NCI-H1694 (cell line): ENCODE results near the gene ZDHHC11B.
"Not testable (repeated sequence)": the region's sequence is repeated elsewhere in the genome, so short reads cannot be mapped to it uniquely, and the experiment has no call there.

Experiments used
- DNase-seq: peaks from one replicate; lab custom pipeline; 2025; lab: John Stamatoyannopoulos, UW

Gene ZDHHC11B

DNA sequence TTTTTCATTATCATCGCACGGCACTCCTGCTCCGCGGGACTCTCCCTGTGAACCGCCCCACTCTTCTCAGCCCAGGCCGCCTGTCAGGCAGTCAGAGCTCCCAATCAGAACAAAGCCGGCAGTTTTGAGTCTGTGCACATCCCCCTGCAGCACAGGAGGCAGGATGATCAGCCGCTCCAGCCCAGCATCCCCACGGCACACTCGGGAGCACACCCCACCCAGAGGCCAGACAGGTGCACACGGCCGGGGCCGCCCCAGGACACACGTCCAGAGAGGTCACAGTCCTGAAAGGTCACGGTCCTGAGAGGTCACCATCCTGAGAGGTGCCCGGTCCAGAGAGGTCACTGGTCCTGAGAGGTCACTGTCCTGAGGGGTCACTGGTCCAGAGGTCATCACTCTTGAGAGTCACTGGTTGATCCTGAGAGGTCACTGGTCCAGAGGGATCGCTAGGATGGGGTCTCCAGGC, 99.7 kb downstream of the ZDHHC11B start:
- no peak for DNase-seq

DNA sequence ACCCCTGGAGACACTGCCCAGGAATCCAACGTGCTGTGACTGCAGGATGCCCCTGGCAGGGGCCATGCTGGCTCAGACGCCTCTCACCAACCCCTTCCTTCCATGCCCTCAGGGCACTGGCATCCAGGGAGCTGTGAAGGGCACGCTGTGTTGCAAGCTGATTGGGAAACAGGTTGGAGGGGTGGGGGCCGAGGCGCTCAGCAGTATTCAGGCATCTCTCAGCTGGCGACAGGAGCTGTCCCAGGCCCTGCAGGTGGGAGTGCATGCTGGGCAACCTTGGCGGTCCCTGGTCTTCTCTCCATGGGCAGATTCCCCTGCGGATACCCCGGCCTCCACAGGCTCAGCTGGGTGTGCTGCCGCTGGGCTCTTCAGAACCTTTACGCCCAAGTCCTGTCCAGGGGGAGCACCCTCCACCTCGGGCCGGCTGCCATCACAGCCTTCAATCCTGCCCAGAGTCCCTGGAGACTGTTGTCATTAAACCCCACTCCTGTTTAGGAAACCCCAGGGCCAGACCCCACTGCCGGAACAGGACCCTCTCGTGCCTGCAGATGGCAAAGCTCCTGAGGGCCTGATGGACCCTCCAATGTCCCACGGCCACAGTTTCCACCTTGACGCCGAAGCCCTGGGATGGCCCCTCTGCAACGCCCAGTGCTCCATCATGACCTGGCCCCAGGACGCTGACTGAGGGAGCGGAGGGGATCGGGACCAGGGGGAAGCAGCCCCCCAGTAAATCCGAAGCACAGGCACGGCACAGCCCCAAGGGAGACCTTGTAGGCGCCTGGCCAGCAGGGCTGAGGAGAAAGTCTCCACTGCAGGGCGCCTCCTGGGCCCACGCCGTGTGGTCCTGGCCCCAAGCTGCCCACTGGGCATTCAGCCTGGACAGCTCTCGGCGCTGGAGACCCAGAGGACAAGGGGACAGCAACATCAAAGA, 100.7 kb downstream of the ZDHHC11B start:
- DNase-seq = no peak

DNA sequence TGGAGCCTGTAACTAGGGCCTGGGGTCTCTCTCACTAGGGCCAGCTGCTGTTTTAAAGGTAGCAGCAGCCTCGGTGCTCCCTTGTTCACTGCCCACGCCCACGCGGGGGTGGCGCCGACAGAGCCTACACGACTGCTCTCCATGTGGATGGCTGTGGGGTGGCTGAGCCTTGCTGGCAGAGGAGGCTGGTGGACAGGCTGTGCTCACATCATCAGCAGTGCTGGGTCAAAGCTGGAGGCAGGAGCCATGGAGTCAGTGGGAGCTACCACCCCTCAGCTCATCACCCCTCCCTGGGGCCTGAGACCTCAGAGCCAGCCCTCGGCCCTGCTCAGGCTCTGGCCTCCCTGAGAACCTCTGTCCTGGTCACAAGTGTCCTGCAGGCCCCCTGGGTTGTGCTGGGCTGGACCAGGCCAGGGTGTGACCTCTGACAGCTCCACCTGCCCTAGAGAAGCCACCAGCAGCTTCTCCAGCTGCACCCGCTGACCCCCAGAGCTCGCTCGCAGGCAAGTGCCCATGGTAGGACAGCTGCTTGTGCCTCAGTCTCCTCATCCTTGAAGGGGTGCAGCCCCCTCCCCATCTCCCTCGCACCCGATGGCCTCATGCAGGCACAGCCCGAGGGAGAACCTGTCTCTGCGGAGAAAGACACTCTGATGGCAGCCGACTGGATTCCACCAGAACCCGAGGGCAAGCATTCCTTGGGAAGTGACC, 101.7 kb downstream of the ZDHHC11B start:
- not testable (repeated sequence) for DNase-seq

DNA sequence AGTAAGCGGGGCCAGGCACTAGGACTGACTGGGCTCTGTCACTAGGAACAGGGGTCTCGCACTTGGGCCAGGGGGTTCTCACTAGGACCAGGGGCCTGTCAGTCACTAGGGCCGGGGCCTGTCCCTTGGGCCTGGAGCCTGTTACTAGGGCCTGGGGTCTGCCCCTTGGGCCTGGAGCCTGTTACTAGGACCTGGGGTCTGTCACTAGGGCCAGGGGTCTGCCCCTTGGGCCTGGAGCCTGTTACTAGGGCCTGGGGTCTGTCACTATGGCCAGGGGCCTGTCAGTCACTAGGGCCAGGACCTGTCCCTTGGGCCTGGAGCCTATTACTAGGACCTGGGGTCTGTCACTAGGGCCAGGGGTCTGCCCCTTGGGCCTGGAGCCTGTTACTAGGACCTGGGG, 102.3 kb downstream of the ZDHHC11B start:
- DNase-seq = not testable (repeated sequence)

DNA sequence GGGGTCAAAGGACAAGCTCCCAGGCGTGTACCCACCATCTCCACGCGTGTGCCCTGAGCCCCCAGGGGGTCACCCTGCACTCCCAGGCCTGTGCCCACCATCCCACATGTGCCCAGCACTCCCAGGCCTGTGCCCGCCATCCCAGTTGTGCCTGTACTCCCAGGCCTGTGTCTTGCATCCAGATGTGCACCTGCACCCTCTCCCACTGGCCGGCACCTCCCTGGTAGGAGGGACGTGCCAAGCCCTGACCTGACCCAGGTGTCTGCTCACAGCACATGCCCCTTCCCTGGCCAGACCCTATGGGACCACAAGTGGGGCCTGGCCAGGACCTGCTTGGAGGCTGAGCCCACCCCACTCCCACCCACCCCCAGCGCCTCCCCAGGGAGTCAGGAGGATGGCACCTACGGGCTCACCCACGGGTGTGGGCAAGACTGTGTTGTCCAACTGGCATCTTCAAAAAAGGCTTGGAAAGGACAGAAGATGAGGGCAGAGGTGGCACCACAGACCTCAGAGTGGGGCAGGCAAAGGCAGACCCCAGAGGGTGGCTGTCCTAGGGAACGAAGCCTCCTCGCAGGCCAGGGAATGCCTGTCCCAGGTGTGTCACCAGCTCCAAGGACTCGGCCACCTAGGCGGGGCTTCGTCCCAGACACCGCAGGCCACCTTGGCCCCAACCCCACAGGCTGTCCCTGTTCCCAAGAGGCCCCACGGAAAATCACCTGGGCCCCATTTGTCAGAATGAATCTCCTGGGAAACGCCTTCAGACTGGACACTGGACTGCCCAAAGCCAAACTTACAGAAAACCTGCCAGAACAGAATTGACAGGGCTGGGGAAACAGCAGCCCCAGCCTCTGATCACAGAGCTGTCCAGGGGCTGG, 103.0 kb downstream of the ZDHHC11B start:
- not testable (repeated sequence) for DNase-seq

DNA sequence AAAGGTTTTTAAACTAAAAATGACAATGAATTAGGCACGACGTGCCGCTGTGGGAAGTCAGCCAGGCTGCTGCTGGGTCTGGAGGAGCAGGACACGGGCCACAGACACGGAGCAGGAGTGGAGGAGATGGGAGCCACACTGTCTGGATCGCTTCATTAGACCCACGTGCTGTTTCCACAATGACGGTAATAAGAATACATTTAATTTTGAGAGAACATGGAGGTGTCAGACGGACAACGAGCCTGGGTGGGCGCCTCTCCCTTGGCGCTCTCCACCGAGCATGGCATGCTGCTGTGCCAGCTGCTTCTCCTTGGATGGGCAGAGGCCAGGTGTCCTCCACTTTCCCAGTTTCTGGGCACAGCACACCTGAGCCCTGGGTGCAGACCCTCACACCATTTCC, 103.7 kb downstream of the ZDHHC11B start:
- not testable (repeated sequence) for DNase-seq

DNA sequence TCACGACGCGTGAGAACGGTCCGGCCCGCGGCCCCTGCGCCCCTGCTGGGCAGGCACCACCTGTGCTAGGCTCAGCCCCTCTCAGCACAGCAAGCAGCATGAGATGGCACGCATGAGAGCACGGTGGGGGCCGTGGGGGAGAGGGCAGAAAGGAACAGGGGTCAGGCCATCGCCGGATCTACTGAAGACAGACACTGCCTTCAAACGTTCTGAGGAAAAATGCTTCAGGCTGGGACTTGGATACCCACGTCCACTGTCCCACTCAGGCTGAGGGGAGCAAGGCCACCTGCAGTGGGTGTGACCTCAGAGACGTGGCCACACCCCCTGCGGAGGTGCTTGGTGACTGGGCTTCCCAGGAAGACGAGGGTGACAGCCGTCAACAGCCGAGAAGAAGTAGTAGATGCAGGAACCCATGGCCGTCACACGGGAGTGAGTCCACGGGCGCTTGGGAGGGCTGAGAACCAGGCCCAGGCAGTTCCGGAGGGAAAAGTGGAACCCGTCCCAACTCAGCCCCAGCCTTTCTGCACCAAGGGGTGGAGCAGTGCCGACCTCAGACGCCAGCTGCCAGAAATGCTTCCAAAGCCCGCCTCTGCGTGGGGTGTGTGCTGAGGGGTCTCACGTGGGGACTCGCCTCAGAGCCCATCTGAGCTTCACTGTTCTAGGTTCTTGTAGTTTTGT, 104.3 kb downstream of the ZDHHC11B start:
- not testable (repeated sequence) for DNase-seq

DNA sequence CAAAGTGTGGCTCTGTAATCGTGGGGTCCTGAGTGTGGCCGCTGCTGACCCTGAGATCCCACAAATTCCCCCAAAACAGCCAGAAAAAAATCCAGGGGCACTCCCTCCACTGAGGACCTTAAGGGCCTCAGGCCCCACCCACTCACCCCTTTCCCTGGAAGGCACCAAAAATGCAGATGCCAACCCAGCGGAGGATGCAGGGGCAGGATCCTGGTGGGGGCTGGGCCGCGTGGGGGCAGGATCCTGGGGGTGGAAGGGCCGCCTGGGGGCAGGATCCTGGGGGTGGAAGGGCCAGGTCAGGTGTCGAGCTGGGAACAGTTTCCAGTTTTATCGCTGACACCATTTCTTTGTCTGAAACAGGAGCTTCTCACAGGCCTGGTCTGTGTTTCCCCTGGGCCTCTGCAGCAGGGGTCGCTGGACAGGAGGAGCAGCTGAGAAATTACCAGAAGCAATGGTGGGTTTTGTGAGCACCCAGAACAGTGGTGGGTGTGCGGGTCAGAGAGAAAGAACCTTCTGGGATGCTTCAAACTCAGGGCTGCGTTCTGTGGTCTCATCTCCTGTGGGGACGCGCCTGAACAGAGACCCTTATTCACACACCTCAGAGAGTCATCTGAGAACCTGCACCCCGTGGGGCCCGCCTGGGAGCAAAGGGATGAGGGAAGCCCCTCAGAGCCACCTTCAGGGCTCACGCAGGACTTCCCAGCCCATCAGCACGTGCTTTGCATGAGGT, 105.2 kb downstream of the ZDHHC11B start:
- not testable (repeated sequence) for DNase-seq

DNA sequence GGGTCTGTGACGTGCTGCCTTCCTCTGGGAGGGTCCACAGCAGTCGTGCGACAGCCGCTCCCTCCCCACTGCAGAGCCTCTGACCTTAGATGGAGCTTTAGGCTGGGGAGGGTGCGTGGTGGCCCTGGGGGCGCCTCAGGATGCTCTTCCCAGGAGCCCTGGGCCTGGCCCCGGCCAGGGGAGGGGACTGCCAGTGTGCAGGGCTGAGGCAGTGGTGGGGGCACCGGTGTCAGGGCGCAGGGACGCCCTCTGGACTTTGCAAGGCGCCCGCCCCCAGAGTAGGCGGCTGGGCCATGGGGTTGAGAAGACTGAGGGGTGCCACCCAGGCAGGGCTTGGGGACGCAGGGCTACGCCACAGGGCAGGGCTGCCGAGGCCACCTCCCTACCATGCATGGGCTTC, 106.0 kb downstream of the ZDHHC11B start:
- not testable (repeated sequence) for DNase-seq

DNA sequence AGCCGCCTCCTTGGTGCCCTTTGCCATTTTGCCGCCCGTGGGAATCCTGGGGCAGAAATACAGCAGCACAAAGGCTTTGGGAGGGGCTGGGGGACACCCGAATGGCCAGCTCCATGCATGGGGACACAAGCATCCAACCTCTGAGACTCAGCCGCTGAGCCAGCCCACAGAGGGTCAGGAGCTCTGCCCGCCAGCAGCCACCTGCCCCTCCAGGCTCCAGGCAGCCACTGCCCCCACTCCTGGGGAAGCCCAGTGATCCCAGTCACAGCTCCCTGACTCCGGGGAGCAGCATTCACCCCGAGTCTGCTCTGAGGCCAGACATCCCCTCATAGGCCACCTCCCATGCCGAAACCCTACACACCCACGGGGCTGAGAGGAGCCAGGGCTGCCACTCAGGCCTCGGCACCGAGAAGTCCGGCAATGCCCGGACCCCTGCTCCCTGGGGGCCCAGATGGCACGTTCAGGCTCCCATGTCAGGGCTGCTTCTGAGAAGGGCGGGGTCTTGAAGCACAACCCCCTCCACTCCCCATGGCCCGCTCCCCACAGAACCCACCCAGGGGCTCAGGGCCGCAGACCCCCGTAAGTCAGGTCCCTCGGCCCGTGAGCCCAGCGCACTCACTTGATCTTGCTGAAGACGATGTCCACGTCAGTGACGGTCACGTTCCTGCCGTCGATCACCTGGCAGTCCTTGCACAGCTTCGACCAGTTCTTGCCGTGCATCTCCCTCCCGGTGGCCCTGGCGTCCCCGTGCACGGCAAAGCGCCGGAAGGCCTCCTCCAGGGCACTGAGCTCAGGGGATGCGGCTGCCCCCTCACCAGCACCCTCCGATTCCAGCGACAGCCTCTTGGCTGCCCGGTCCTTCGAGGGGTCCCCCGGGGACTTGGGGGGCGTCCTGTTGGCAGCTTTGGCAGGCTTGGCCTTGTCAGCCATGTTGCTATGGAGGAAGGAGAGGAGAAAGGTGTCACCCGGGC, 107.1 kb downstream of the ZDHHC11B start:
- no peak for DNase-seq

DNA sequence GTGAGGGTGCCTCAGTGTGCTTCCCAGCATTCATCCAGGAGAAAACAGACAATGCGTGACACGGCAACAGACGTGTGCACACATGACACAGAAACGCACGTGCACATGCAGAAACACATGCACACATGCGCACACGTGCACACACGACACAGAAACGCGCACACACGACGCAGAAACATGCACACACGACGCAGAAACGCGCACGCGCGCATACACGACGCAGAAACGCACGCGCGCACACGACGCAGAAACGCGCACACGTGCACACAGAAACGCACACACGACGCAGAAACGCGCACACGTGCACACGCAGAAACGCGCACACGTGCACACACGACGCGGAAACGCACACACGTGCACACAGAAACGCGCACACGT, 107.8 kb downstream of the ZDHHC11B start:
- DNase-seq = no peak

DNA sequence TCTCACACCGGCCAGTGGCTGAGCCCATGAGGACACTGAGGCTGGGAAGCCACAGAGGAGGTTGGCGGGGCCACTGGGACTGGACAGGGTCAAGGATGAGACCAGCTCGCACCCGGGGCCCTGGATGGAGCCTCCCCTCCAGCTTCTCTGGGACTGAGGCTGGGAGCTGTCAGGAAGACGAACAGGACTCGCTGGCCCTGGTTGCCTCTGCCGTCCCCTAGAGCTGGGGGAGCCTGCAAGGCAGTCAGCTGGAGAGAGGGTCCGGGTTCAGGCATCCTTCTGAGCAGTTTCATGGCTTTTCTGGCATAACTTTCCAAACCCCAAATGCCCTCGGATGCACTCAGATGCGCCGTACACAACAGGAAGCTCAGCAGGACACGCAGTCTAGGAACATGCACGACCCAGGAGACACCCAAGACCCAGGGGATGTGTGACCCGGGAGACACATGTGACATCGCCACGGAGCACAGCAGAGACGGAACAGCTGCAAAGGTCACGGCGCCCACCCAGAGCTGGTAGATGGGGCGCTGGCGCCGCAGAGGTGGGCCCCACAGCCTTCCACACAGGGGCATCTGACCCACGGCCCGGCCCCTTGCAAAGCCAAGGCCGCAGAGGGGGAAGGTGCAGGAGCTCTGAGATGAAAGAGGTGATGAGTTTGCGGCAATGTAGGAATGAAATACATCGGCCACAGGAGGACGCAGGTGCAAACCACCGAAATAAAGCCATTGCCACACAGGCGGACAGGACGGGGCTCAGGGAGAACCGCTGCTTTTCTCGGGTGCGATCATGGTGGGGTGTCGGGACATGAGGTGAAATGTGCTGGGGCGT, 108.4 kb downstream of the ZDHHC11B start:
- DNase-seq = no peak

DNA sequence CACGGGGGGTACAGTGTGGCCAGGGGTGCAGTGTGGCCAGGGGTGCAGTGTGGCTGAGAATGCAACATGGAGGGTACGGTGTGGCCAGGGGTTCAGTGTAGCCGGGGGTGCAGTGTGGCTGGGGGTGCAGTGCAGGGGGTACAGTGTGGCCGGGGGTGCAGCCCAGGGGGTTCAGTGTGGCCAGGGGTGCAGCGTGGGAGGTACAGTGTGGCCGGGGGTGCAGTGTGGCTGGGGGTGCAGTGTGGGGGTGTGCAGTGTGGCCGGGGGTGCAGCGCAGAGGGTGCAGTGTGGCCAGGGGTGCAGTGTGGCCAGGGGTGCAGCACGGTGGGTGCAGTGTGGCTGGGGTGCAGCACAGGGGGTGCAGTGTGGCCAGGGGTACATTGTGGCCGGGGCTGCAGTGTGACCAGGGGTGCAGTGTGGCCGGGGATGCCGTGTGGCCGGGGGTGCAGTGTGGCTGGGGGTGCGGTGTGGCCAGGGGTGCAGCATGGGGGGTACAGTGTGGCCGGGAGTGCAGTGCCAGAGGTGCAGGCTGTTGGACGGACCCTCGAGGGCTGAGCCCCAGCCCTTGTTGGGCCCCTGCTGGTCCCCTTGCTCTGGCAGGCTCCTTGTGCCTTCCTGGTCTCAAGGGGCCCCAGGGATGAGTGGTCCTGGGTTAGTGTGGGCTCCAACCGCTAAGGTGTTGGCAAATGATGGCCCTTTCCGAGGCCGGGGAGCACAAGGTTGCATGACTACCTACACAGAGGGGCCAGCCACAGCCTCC, 109.2 kb downstream of the ZDHHC11B start:
- DNase-seq = no peak

DNA sequence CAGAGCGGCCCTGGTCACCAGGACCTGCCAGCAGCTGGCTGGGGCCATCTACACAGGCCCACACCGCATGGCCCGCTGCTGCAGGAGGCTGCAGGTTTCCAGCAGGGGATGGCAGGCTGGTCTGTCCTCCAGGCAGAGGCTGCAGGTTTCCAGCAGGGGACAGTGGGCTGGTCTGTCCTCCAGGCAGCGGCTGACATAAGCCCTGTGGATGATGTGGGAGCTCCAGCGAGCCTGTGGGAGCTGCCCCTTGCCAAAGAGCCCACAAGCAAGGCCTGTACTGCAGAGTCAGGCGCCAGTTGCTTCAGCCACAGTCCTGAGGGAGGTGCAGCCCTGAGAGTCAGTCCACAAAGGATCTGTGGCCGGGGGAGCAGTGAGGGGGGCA, 109.9 kb downstream of the ZDHHC11B start:
- no peak for DNase-seq

DNA sequence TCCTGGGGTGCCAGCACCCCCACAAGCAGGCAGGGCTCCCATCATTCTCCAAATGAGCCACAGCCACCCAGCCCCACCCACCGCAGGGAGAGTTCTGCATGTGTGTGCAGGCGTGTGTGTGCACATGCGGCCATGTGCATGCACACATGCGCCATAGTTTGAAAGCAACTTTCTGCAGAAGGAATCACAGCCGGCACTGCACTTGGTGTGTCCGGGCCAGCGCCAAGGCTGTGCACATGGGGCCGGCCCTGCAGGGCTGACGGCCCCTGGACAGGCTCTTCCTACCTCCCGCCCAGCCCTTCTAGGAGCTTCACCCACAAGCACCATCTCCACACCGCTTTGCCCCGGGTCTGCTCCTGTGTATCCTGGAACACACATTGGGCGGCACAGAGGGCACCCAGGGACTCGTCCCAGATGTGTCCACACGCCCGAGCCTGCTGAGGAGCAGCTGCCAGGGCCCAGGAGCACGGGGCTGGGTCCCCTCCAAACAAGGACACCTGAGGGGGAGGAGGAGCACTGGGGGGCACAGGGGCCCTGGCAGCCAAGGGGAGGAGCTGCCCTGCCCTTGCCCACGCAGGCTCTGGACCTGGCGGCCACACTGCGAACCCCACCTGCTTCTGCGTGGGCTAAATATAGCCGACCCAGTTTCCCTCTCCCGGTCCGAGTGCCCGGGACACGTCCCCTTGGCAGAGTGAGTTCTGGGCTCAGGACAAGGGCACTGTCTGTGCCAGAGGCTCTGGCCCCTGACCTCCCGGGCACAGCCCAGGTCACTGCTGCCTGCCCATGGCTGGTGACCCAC, 110.5 kb downstream of the ZDHHC11B start:
- DNase-seq = no peak

DNA sequence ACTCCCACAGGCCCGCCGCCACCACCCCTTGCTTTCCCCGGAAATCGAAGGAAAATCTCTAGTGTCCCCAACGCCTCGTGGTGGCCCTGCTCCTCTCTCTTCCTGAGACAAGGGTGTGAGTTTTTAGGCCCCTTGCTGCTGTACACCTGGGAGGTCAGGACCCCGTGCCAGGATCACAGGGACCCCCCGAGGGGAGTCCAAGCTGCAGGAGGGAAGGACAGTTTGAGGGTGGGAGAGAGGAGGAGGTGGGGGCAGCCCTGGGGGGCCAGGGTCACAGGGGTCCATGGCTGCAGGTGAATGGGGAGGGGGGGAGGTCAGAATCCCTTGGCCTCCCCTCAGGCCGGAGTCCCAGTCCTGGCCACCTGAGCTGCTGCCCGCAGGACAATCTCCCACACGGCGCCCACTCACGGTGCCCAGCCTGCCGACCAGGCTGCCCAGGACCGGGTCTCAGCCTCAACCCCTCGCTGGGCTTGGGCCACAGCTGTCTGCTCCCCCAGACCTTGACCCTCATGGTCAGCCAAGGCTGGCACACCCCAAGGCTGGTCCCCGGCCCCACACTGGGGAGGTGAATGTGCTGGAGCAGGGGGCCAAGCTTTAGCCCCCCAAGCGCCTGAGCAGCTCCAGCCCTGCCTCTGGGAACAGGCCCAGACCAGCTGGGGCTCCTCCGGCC, 111.2 kb downstream of the ZDHHC11B start:
- no peak for DNase-seq
